ENCODE results near the gene MAP3K12.
A peak's percentile ranks its signal among the peaks of the same experiment; 100 is the strongest.
"Not testable (repeated sequence)": the region's sequence is repeated elsewhere in the genome, so short reads cannot be mapped to it uniquely, and the experiment has no call there.

The MAP3K12 gene

GRCh38 chr12:53499266-53500141 lies at the start of gene MAP3K12:
Gene MAP3K12 (minus strand): TSS chr12:53499458. CDS start chr12:53487391, 12,067 bp downstream.
- DNase-seq (ENCODE audit: low read depth), result peak; percentile 67

- DNase-seq (ENCODE audit: low read depth), result not testable (repeated sequence)
These were observed 49.1 kb upstream of the MAP3K12 start for GRCh38 chr12:53548354-53548753.

GRCh38 chr12:53543539-53543938 lies 44.3 kb upstream of the MAP3K12 start:
- DNase-seq (ENCODE audit: low read depth), result peak; percentile 76

GRCh38 chr12:53539526-53539925 lies 40.3 kb upstream of the MAP3K12 start:
- no peak for DNase-seq (ENCODE audit: low read depth)

- peak; percentile 83 for DNase-seq (ENCODE audit: low read depth)
These were observed 39.0 kb upstream of the MAP3K12 start for GRCh38 chr12:53538209-53538689.

GRCh38 chr12:53536962-53537361 lies 37.7 kb upstream of the MAP3K12 start:
- DNase-seq (ENCODE audit: low read depth), result no peak

- DNase-seq (ENCODE audit: low read depth), result no peak
These were observed 34.2 kb upstream of the MAP3K12 start for GRCh38 chr12:53533471-53533870.

GRCh38 chr12:53532524-53533445 lies 33.5 kb upstream of the MAP3K12 start:
- no peak for DNase-seq (ENCODE audit: low read depth)

- DNase-seq (ENCODE audit: low read depth), result no peak
These were observed 32.8 kb upstream of the MAP3K12 start for GRCh38 chr12:53532021-53532420.

GRCh38 chr12:53530920-53531319 lies 31.7 kb upstream of the MAP3K12 start:
- peak; percentile 69 for DNase-seq (ENCODE audit: low read depth)

GRCh38 chr12:53530061-53530460 lies 30.8 kb upstream of the MAP3K12 start:
- DNase-seq (ENCODE audit: low read depth), result no peak

GRCh38 chr12:53524476-53524875 lies 25.2 kb upstream of the MAP3K12 start:
- DNase-seq (ENCODE audit: low read depth), result no peak

GRCh38 chr12:53523131-53523530 lies 23.9 kb upstream of the MAP3K12 start:
- DNase-seq (ENCODE audit: low read depth), result no peak

GRCh38 chr12:53518381-53518780 lies 19.1 kb upstream of the MAP3K12 start:
- peak; percentile 45 for DNase-seq (ENCODE audit: low read depth)

GRCh38 chr12:53516758-53517455 lies 17.6 kb upstream of the MAP3K12 start:
- no peak for DNase-seq (ENCODE audit: low read depth)

GRCh38 chr12:53515291-53515680 lies 16.0 kb upstream of the MAP3K12 start:
- DNase-seq (ENCODE audit: low read depth), result no peak

GRCh38 chr12:53514628-53515290 lies 15.5 kb upstream of the MAP3K12 start:
- no peak for DNase-seq (ENCODE audit: low read depth)

GRCh38 chr12:53513712-53514410 lies 14.6 kb upstream of the MAP3K12 start:
- no peak for DNase-seq (ENCODE audit: low read depth)

- no peak for DNase-seq (ENCODE audit: low read depth)
These were observed 11.0 kb upstream of the MAP3K12 start for GRCh38 chr12:53510181-53510812.

GRCh38 chr12:53508534-53509170 lies 9.4 kb upstream of the MAP3K12 start:
- DNase-seq (ENCODE audit: low read depth), result peak; percentile 64
